NCI-H1417 (cell line): ENCODE measurements around the gene INPPL1.
"Not testable (repeated sequence)": the region's sequence is repeated elsewhere in the genome, so short reads cannot be mapped to it uniquely, and the experiment has no call there.

Experiments used
- DNase-seq, 3 experiments: peaks; one replicate each; lab custom pipeline; 2025; lab: John Stamatoyannopoulos, UW

The INPPL1 gene

DNA sequence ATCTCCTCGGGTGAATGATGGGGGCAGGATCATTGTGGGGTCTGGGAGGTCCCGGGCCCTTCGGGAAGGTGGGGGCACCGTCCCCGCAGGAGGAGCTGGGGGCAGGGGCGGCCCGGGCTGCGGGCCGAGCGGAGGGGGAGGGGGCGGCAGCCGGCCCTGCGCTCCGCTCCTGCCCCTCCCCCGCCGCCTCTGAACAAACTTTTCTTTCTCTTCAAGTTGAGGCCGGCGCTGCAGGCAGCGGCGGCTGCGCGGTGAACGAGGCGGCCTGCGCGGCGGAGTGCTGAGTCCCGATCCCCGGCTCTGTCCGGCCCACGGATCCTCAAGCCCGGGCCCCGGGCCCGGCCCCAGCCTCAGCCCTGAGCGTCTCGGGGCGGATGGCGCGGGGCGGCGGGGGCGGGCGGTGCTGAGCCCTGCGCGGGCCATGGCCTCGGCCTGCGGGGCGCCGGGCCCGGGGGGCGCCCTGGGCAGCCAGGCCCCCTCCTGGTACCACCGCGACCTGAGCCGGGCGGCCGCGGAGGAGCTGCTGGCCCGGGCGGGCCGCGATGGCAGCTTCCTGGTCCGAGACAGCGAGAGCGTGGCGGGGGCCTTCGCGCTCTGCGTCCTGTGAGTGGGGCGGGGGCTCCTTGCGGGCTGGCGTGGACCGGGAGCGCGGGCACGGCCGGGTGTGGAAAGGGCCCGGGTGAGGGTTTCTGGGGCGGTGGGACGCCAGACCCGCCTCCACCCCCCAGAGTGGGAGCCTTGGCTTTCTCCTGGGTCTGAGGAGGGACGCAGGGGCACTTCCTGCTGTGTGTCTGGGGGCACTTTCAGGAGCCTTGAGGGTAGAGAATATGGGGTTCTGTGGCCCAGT lies at the start of gene INPPL1:
Gene INPPL1 (plus strand): TSS at position 204 of the 847 bp plus-strand sequence. CDS start 218 bp downstream, at position 422.
- peak in 2 of 3 experiments; percentile 62 to 66 for DNase-seq

DNA sequence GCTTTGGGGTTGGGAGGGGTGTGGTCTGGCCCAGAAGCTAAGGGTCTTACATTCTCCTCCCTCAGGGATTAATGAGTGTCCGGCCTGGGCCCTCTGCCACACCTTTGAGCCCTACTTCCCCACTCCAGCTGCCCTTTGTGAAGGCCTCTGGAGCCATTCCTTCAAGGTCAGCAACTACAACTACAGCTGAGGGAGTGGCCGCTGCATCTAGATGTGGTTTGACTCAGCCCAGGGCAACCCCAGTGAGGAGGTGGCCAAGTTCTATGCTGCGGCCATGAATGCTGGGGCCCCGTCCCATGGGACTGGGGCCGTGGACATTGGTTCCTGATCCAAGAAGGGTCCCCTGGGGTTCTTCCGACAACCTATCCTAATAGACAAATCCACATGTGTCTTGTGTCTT lies 46.9 kb upstream of the INPPL1 start:
- no peak for DNase-seq

- DNase-seq: no peak
Observed at GRCh38 chr11:72179049-72179803, 45.3 kb upstream of the INPPL1 start.

DNA sequence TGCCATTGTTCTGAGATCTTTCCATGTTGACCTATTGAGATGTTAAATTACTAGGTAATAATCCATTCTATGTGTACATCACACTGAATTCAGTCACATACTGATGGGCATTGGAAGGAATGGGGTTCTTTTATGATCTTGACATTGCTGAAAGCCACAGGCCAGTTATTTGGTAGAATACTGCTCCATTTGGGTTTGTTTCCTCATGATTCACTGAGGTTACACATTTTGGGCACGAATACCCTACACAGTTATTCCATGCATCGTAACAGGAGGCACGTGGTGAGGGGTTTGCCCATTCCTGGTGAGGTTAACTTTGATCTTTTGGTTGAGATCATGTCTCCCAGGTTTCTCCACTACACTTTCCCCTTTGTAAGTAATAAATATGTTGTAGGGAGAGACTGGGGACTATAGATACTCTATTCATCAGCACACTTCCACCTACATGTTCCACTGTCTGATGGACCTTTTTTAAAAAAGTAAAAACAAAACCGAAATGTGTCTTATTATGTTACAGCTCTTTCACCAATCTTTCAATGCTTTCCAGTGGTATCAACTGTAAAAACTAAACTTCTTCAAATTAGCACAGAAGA lies 44.7 kb upstream of the INPPL1 start:
- DNase-seq: no peak

- DNase-seq: not testable (repeated sequence)
Observed at GRCh38 chr11:72180892-72181552, 43.5 kb upstream of the INPPL1 start.

DNA sequence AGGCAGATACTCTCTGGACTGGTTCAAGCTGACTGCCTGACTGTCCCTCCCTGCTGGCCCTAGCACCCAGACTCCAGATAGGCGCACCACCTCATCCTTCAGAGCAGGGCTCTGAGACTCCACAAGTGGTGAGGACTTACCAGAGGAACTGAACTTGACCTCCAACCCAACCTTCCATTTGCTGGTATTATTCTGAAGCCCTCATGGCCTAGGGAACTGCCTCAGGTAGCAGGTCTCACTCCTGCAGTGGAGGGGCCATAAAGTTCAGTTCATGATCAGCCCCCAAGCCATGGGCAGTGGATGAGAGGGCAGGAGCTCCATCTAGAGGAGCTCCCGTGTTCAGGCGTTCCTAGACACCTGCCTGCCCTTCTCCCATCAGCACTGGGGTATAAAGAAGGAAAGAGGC lies 43.0 kb upstream of the INPPL1 start:
- DNase-seq: not testable (repeated sequence)

- no peak for DNase-seq
Observed at GRCh38 chr11:72188267-72188666, 36.3 kb upstream of the INPPL1 start.

DNA sequence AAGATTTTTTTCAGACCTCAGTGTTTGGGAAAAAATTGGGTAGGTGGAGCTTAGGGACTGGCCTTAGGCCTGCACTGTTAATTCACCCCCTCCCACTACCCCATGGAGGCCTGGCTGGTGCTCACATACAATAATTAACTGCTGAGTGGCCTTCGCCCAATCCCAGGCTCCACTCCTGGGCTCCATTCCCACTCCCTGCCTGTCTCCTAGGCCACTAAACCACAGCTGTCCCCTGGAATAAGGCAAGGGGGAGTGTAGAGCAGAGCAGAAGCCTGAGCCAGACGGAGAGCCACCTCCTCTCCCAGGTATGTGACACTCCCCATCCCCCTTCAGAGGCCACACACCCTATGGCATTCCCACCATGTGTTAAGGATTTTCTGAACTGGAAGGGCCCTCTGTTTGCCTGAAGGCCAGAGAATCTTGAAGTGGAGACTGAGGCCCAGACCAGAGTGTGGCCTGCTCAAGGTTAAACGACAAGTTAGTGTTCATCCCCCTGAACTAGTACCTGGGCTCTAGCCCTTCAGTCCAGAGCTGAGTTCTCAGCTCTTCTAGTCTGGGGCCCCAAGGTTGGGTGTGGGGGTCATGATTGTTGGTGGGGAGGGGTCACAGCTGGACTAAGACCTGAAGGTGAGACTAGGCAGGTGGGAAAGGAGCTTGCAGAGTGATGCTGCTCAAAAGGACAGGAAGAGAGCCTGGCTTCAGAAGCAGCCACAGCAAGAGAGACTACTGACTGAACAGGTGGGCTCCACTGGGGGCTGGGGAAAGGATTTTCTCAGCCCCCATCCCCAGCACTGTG lies 34.9 kb upstream of the INPPL1 start:
- peak; percentile 15 to 86 (median 62) for DNase-seq

DNA sequence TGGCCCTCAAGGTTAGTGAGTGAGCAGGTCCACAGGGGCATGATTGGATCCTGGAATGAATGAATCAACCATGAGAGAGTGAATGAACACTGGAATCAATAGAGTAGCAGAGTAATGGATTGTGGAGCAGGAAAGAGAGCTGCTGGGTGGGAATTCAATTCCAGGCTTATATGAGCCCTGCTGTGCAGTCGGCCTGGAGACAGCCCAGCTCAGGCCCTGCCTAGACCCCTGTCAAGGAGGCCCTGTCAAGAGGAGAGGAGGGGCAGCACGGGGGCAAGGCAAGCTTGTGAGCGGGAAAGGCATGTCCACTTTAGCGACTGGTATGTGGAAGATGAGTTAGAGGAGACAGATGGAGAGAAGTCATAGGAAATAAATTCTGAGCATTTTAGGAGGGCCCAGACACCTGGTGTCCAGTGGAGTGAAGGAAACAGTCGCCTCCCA lies 33.9 kb upstream of the INPPL1 start:
- DNase-seq: no peak

- DNase-seq: peak in 1 of 3 experiments; percentile 14
Observed at GRCh38 chr11:72191961-72192381, 32.6 kb upstream of the INPPL1 start, which contains the start of gene FOLR1. Gene FOLR1, plus strand, starts transcription at chr11:72192140. Its CDS starts 34 bp downstream, at chr11:72192174.

DNA sequence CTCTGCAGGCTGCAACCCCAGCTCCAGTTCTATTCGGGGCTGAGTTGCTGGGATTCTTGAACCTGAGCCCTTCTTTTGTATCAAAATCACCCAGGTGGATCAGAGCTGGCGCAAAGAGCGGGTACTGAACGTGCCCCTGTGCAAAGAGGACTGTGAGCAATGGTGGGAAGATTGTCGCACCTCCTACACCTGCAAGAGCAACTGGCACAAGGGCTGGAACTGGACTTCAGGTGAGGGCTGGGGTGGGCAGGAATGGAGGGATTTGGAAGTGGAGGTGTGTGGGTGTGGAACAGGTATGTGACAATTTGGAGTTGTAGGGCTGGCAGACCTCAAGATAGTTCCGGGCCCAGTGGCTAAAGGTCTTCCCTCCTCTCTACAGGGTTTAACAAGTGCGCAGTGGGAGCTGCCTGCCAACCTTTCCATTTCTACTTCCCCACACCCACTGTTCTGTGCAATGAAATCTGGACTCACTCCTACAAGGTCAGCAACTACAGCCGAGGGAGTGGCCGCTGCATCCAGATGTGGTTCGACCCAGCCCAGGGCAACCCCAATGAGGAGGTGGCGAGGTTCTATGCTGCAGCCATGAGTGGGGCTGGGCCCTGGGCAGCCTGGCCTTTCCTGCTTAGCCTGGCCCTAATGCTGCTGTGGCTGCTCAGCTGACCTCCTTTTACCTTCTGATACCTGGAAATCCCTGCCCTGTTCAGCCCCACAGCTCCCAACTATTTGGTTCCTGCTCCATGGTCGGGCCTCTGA lies 28.9 kb upstream of the INPPL1 start:
- no peak for DNase-seq

GRCh38 chr11:72201445-72201844 lies 23.1 kb upstream of the INPPL1 start:
- DNase-seq: not testable (repeated sequence)

DNA sequence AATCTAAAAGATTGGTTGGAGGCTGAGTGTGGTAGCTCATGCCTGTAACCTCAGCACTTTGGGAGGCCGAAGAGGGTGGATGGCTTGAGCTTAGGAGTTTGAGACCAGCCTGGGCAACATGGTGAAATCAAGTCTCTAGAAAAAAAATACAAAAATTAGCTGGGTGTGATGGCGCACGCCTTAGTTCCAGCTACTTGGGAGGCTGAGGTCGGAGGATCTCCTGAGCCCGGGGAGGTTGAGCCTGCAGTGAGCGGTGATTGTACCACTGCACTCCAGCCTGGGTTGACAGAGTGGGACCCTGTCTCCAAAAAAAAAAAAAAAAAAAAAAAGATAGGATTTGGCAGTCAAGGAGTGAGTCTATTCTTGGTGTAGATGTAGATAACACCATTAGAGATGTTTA lies 22.0 kb upstream of the INPPL1 start:
- DNase-seq: no peak

- DNase-seq: no peak
Observed at GRCh38 chr11:72203163-72203562, 21.4 kb upstream of the INPPL1 start.

DNA sequence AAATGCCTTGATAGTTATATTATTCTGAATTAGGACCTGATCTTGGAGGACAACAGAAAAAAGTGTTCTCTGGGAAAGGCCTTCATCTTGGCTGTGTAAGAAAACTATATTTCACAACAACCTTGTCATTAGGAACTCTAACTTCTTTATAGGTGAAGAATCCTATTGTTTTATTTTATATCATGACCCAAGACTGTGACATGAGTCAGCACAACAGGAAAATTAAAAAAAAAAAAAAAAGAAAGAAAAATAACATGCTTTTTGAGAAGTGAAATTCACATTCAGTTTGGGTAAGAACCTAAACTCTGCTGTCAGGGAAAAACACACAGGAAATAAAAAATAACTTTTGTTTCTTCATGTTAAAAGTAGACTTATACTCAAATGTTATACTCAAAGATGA lies 19.7 kb upstream of the INPPL1 start:
- DNase-seq: no peak

DNA sequence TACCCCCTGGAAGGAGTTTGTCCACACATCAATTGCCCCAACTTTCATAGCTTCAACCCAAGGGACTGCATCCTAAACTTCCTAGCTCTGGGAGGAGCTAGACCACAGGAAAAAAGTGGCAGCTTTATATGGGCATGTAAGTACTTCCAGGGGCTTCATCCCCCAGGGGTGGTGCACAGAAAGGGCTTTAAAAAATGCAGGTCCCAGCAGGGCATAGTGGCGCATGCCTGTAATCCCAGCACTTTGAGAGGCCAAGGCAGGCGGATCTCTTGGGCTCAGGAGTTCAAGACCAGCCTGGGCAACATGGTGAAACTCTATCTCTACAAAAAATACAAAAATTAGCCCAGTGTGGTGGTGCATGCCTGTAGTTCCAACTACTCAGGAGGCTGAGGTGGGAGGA lies 17.8 kb upstream of the INPPL1 start:
- DNase-seq: not testable (repeated sequence)

DNA sequence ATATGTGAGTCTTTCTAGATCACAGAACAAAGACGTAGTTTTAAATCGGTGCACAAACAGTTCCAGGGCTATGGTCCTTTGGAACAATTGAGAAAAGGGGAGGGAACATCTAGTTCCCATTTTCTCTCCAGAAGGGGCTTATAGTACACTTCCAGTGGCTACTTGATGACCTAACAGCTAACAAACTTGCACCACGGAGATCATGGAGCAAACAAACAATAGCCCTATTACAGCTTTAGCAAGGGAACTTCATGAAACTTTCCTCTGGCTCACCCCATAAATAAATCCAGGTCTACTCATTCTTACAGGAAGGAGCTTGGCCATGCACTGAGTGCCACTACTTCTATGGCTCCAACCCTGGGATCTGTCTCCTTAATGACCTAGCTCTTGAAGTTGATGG lies 16.3 kb upstream of the INPPL1 start:
- DNase-seq: no peak

- DNase-seq: no peak
Observed at GRCh38 chr11:72209101-72209500, 15.5 kb upstream of the INPPL1 start.

DNA sequence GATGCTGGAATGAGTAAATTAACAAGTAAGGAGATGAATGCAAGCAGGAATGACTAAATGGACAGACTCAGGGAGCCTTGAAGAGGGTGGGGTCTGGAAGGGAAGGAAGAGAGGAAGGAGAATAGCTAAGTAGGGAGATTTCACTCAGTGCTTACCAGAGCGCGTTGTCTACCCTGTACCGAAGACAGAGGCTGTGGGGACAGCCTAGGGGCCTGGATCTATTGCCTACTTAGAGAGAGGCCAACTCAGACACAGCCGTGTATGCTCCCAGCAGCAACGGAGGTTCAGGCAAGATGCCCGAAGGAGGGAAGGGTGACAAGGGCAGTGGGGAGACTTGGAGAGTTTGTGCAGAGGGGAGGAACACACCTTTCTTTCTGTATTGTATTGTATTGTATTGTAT lies 7.9 kb upstream of the INPPL1 start, which contains the start of gene FOLR2:
Gene FOLR2 (plus strand): TSS at position 157 of the 400 bp plus-strand sequence. CDS start 1,791 bp downstream, outside the sequence.
- DNase-seq: no peak

DNA sequence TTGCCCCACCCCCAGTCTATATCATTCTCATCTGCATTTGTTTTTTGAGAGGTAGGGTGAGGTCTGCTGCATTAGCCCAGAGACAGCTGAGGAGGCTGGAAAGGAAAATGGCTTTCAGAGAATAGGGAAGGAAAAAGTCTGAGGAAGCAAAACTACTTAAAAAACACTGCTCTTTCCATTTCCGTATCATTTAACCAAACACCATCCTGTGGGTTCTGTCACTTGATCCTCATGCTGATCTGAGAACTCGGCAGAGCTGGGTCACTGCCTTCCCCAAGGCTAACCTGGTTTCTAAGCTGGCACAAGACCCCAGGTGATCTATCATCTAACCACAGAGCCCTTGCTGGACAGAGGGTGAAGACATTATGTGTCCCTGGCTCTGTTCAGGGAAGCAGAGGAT lies 6.7 kb upstream of the INPPL1 start:
- DNase-seq: peak in 1 of 3 experiments; percentile 3
